Measurements from ENCODE around the gene CCDC27.

The CCDC27 gene

GRCh38 chr1:3707298-3707938 lies 44.8 kb upstream of the CCDC27 start:
- TF ChIP-seq ZFX (IDR thresholded peaks at IDR 0.05; ENCODE audit: borderline replicate concordance) (no peak), CTCF (IDR thresholded peaks at IDR 0.05) (no peak)
- H3K27ac ChIP-seq = no peak overlapping the region

GRCh38 chr1:3707939-3708328 lies 44.3 kb upstream of the CCDC27 start:
- TF ChIP-seq ZFX (IDR thresholded peaks at IDR 0.05; ENCODE audit: borderline replicate concordance) = no peak
- no peak for TF ChIP-seq CTCF (IDR thresholded peaks at IDR 0.05)
- H3K27ac ChIP-seq = no peak overlapping the region

GRCh38 chr1:3708791-3709190 lies 43.5 kb upstream of the CCDC27 start:
- TF ChIP-seq CTCF (IDR thresholded peaks at IDR 0.05) = no peak
- TF ChIP-seq ZFX (IDR thresholded peaks at IDR 0.05; ENCODE audit: borderline replicate concordance) = no peak
- H3K27ac ChIP-seq = no peak overlapping the region

- no peak overlapping the region for H3K27ac ChIP-seq
- TF ChIP-seq CTCF (IDR thresholded peaks at IDR 0.05) (no peak), ZFX (IDR thresholded peaks at IDR 0.05; ENCODE audit: borderline replicate concordance) (no peak)
Observed at GRCh38 chr1:3710251-3710650, 42.0 kb upstream of the CCDC27 start.

- TF ChIP-seq ZFX (IDR thresholded peaks at IDR 0.05; ENCODE audit: borderline replicate concordance) (no peak), CTCF (IDR thresholded peaks at IDR 0.05) (no peak)
- H3K27ac ChIP-seq = no peak overlapping the region
Observed at GRCh38 chr1:3711381-3711779, 40.9 kb upstream of the CCDC27 start.

GRCh38 chr1:3711780-3712451 lies 40.3 kb upstream of the CCDC27 start:
- no peak overlapping the region for H3K27ac ChIP-seq
- TF ChIP-seq ZFX (IDR thresholded peaks at IDR 0.05; ENCODE audit: borderline replicate concordance) = no peak
- TF ChIP-seq CTCF (IDR thresholded peaks at IDR 0.05) = no peak

Measured in 22Rv1 (cell line).